Ishikawa (cell line): ENCODE results near the gene KRTAP12-2.

Source experiments
- CEBPB ChIP-seq: IDR thresholded peaks from 2 replicates; pipeline ENCODE4 v1.6.1; 2012
- EGR1 ChIP-seq: IDR thresholded peaks from 2 replicates; pipeline ENCODE4 v1.6.1; 2012
- EP300 ChIP-seq: IDR thresholded peaks from 2 replicates; pipeline ENCODE4 v1.6.1; 2012; ENCODE audit warnings: borderline replicate concordance
- MAX ChIP-seq: IDR thresholded peaks from 2 replicates; pipeline ENCODE4 v1.6.1; 2012
- REST ChIP-seq: IDR thresholded peaks from 2 replicates; pipeline ENCODE4 v1.6.1; 2012; ENCODE audit warnings: low read depth, mild to moderate bottlenecking
- YY1 ChIP-seq: IDR thresholded peaks from 2 replicates; pipeline ENCODE4 v1.6.1; 2012; ENCODE audit warnings: low read depth

- TF ChIP-seq MAX (no peak), YY1 (no peak), EGR1 (no peak), EP300 (no peak), CEBPB (no peak), REST (no peak)
These were observed 32.8 kb upstream of the KRTAP12-2 start for GRCh38 chr21:44699502-44700001.
